ENCODE data around the gene RBM12. TPM values are rescaled to one million over a fixed set of nuclear protein-coding genes. Genes with fewer than 3 reads are reported as not detected.
A peak's percentile ranks its signal among the peaks of the same experiment; 100 is the strongest.

RBM12 gene
- total and polyA plus RNA-seq, 7 experiments from 2014 or later, result 48.9 to 122 (median 113) TPM

GRCh38 chr20:35625584-35626385 lies 38.9 kb downstream of the RBM12 start:
- DNase-seq (no peak), ATAC-seq (no peak)
- no peak overlapping the region for H3K27ac ChIP-seq (ENCODE audit: low read depth, low read length)
- intact Hi-C loops (cut with micrococcal nuclease), result no loop called here
- H3K36me3 ChIP-seq (ENCODE audit: control insufficient read depth in 2 of 3, insufficient read depth in 3 of 3, low read length in 3 of 3), result peaks cover 15 to 51% (median 21%) of the 10 kb centered on the region in 3 experiments
- Mint-ChIP-seq H3K9me3 (no peaks in the 10 kb centered on the region), H3K36me3 (peaks cover 7 to 33% (median 21%) of the 10 kb centered on the region in 5 donors), H3K27ac (peak overlapping the region in 4 of 9 donors; percentile 15 to 80 (median 40)), H3K4me1 (peaks cover 0 to 6% (median 0%) of the 10 kb centered on the region in 7 donors), H3K27me3 (no peaks in the 10 kb centered on the region), H3K4me3 (no peak overlapping the region)
- CTCF ChIA-PET, result interaction anchor here (0.5 kb wide), 1 partner anchor 33 kb away, joined by 3 read pairs; no protein-coding TSS in a partner anchor
- POLR2A ChIA-PET, result interaction anchor here (0.5 kb wide), 1 partner anchor 22 kb away, joined by 3 read pairs; no protein-coding TSS in a partner anchor
- no peaks in the 10 kb centered on the region for H3K4me1 ChIP-seq (ENCODE audit: control insufficient read depth in 2 of 2, insufficient read depth in 2 of 2, low read length in 2 of 2)
- H3K4me3 ChIP-seq (ENCODE audit: low read length), result no peak overlapping the region
- no peaks in the 10 kb centered on the region for H3K27me3 ChIP-seq (ENCODE audit: control insufficient read depth in 2 of 2, insufficient read depth in 2 of 2, low read length in 2 of 2)
- H3K9me3 ChIP-seq (ENCODE audit: control insufficient read depth in 2 of 3, low read length in 3 of 3), result no peaks in the 10 kb centered on the region

DNA sequence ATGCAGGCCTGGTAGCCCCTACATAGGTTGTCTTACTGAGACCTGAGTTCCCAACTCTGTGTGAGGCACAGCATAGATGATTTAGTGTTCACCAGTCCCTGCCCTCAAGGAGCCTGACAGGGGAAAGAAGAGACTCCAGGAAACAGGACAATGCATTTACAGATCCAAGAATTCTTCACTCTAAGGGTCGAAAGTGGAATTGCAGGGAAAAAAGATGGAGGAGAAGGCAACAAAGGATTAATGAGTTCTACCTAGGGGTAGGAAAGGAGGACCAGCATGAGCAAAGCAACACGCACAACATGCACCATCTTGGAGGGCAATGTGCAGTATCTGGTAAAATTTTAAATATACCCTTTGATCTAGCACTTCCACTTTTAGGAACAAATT lies 43.1 kb downstream of the RBM12 start:
- no peak for DNase-seq
- H3K27ac ChIP-seq (ENCODE audit: low read depth, low read length), result no peak overlapping the region
- no peaks in the 10 kb centered on the region for H3K27me3 ChIP-seq (ENCODE audit: control insufficient read depth in 2 of 2, insufficient read depth in 2 of 2, low read length in 2 of 2)
- H3K4me1 ChIP-seq (ENCODE audit: control insufficient read depth in 2 of 2, insufficient read depth in 2 of 2, low read length in 2 of 2), result peaks cover 16 to 21% of the 10 kb centered on the region in 2 donors
- H3K9me3 Mint-ChIP-seq, result no peaks in the 10 kb centered on the region
- peaks cover 0 to 13% (median 4%) of the 10 kb centered on the region in 3 experiments for H3K36me3 ChIP-seq (ENCODE audit: control insufficient read depth in 2 of 3, insufficient read depth in 3 of 3, low read length in 3 of 3)
- peak overlapping the region in 3 of 9 donors; percentile 28 to 83 (median 57) for H3K27ac Mint-ChIP-seq
- H3K36me3 Mint-ChIP-seq, result peaks cover 7 to 13% (median 9%) of the 10 kb centered on the region in 5 donors
- H3K4me1 Mint-ChIP-seq, result peaks cover 18 to 34% (median 23%) of the 10 kb centered on the region in 7 donors
- no peak for ATAC-seq
- CTCF ChIA-PET, result interaction anchor here (1.4 to 1.5 kb wide), 2 partner anchors 9 to 11 kb away, joined by 3 to 5 read pairs; no protein-coding TSS in a partner anchor
- no peak overlapping the region for H3K4me3 ChIP-seq (ENCODE audit: low read length)
- POLR2A ChIA-PET, result interaction anchor here (7.1 kb wide), 1 partner anchor 42 kb away, joined by 72 read pairs; the partner anchor contains the start of genes CPNE1 and RBM12
- intact Hi-C loops (cut with micrococcal nuclease), result no loop called here
- peaks cover 0 to 3% (median 0%) of the 10 kb centered on the region in 5 donors for H3K27me3 Mint-ChIP-seq
- H3K9me3 ChIP-seq (ENCODE audit: control insufficient read depth in 2 of 3, low read length in 3 of 3), result no peaks in the 10 kb centered on the region
- H3K4me3 Mint-ChIP-seq, result no peak overlapping the region

DNA sequence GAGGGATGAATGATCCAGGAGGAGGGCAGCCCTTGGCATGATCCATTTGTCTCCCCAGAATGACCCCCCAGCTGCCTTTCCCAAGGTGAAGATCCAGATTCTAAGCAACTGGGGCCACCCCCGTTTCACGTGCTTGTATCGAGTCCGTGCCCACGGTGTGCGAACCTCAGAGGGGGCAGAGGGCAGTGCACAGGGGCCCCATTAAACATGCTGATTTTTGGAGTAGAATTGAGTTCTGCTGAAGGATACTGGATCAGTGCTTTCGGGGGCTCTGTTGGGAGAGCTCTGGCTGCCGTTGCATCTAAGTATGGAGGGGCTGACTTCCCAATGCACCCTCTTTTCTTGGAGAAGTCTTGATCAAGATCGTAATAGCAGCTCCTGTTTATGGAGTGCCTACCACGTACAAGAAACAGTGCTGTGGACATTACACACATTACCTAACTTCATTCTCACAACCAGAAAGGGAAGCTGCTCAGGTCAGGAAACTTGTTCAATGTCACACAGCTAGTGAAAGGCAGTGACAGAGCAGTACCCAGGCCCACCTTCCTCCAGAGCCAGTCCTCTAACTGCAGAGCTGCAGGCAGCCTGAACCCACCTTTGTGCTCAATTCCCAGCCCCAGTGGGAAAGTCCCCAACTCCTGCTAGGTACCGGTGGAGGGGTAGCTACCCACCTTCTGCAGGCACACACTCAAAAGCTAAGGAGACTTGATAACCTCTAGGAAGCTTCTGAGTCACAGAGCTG lies 43.7 kb downstream of the RBM12 start:
- H3K36me3 ChIP-seq (ENCODE audit: control insufficient read depth in 2 of 3, insufficient read depth in 3 of 3, low read length in 3 of 3), result peaks cover 0 to 8% (median 0%) of the 10 kb centered on the region in 3 experiments
- H3K27ac ChIP-seq (ENCODE audit: low read depth, low read length), result no peak overlapping the region
- H3K27me3 ChIP-seq (ENCODE audit: control insufficient read depth in 2 of 2, insufficient read depth in 2 of 2, low read length in 2 of 2), result no peaks in the 10 kb centered on the region
- ChIA-PET POLR2A (interaction anchor here (2.1 to 7.1 kb wide), 2 partner anchors 12 to 43 kb away, joined by 5 to 72 read pairs; partner anchors contain the start of genes CPNE1 and RBM12), CTCF (interaction anchor here (0.8 to 1.5 kb wide), 3 partner anchors 9 to 50 kb away, joined by 3 to 5 read pairs (median 3); no protein-coding TSS in a partner anchor)
- H3K36me3 Mint-ChIP-seq, result peaks cover 6 to 11% (median 7%) of the 10 kb centered on the region in 5 donors
- no peaks in the 10 kb centered on the region for H3K9me3 ChIP-seq (ENCODE audit: control insufficient read depth in 2 of 3, low read length in 3 of 3)
- no peak overlapping the region for H3K4me3 ChIP-seq (ENCODE audit: low read length)
- no peaks in the 10 kb centered on the region for H3K9me3 Mint-ChIP-seq
- H3K4me3 Mint-ChIP-seq, result peak overlapping the region in 2 of 10 donors; percentile 17 to 63
- peaks cover 16 to 22% of the 10 kb centered on the region in 2 donors for H3K4me1 ChIP-seq (ENCODE audit: control insufficient read depth in 2 of 2, insufficient read depth in 2 of 2, low read length in 2 of 2)
- H3K27me3 Mint-ChIP-seq, result peaks cover 0 to 3% (median 0%) of the 10 kb centered on the region in 5 donors
- no peak for ATAC-seq
- H3K4me1 Mint-ChIP-seq, result peaks cover 17 to 38% (median 27%) of the 10 kb centered on the region in 7 donors
- H3K27ac Mint-ChIP-seq, result peak overlapping the region in 5 of 9 donors; percentile 49 to 78 (median 54)
- intact Hi-C loops (cut with micrococcal nuclease), result no loop called here
- DNase-seq, result no peak

DNA sequence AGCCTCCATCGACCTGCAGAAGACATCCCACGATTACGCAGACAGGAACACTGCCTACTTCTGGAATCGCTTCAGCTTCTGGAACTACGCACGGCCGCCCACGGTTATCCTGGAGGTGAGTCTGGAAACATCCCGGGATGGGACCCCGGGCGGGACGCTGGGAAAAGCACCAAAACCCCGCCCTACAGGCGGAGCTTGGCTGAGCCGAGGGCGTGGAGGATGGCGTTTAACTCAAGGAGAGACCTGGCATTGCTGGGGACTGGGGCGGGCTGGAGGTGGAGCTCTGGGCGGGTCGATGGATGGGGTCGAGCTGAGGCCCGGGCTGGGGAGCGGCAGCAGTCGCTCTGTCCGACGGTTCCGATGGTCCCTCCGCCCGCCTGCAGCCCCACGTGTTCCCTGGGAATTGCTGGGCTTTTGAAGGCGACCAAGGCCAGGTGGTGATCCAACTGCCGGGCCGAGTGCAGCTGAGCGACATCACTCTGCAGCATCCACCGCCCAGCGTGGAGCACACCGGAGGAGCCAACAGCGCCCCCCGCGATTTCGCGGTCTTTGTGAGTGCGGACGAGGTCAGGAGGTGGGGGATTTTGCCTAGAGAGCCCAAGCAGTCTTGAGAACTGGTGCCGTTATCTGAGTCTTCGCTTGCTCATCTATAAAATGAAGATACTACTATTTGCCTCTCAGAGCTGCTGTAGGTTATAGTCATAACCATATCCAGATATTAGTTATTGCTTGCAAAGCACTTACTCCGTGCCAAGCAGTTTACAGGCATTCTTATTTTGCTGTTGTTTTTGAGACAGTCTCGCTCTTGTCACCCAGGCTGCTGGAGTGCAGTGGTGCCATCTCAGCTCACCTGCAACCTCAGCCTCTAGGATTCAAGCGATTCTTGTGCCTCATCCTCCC lies 45.3 kb downstream of the RBM12 start:
- Mint-ChIP-seq H3K27me3 (peaks cover 0 to 3% (median 0%) of the 10 kb centered on the region in 5 donors), H3K27ac (peak overlapping the region; percentile 62 to 90 (median 85)), H3K9me3 (no peaks in the 10 kb centered on the region), H3K4me3 (peak overlapping the region; percentile 87 to 98 (median 91)), H3K4me1 (peaks cover 13 to 45% (median 34%) of the 10 kb centered on the region in 7 donors), H3K36me3 (peaks cover 0 to 4% (median 0%) of the 10 kb centered on the region in 5 donors)
- Histone ChIP-seq H3K36me3 (ENCODE audit: control insufficient read depth in 2 of 3, insufficient read depth in 3 of 3, low read length in 3 of 3) (no peaks in the 10 kb centered on the region), H3K4me1 (ENCODE audit: control insufficient read depth in 2 of 2, insufficient read depth in 2 of 2, low read length in 2 of 2) (peaks cover 16 to 28% of the 10 kb centered on the region in 2 donors), H3K9me3 (ENCODE audit: control insufficient read depth in 2 of 3, low read length in 3 of 3) (no peaks in the 10 kb centered on the region), H3K27ac (ENCODE audit: low read depth, low read length) (peak overlapping the region; percentile 27), H3K4me3 (ENCODE audit: low read length) (peak overlapping the region; percentile 70), H3K27me3 (ENCODE audit: control insufficient read depth in 2 of 2, insufficient read depth in 2 of 2, low read length in 2 of 2) (no peaks in the 10 kb centered on the region)
- ATAC-seq, result peak; percentile 31
- CTCF ChIA-PET, result interaction anchor here (0.6 to 1.8 kb wide), 12 partner anchors 15 to 265 kb away, joined by 3 to 7 read pairs (median 4); partner anchors contain the start of gene ERGIC3
- DNase-seq, result peak; percentile 54 to 84 (median 68)
- intact Hi-C loops (cut with micrococcal nuclease), result loop anchor here (1.0 to 5.0 kb wide), 4 partner anchors 80 to 742 kb away; partner anchors contain the start of genes ACSS2 (in 1 of the 2), NFS1 (in 1 of the 2) and ROMO1 (in 1 of the 2)
- POLR2A ChIA-PET, result interaction anchor here (0.7 to 7.1 kb wide), 15 partner anchors 9 to 166 kb away, joined by 3 to 72 read pairs (median 5); partner anchors contain the start of genes CPNE1, ERGIC3, NFS1 and PHF20

- Mint-ChIP-seq H3K4me3 (peak overlapping the region; percentile 88 to 98 (median 91)), H3K4me1 (peaks cover 16 to 46% (median 35%) of the 10 kb centered on the region in 7 donors), H3K9me3 (no peaks in the 10 kb centered on the region), H3K36me3 (peaks cover 0 to 4% (median 0%) of the 10 kb centered on the region in 5 donors), H3K27me3 (peaks cover 0 to 3% (median 0%) of the 10 kb centered on the region in 5 donors), H3K27ac (peak overlapping the region; percentile 62 to 99 (median 82))
- Histone ChIP-seq H3K4me1 (ENCODE audit: control insufficient read depth in 2 of 2, insufficient read depth in 2 of 2, low read length in 2 of 2) (peaks cover 16 to 28% of the 10 kb centered on the region in 2 donors), H3K27ac (ENCODE audit: low read depth, low read length) (peak overlapping the region; percentile 51), H3K36me3 (ENCODE audit: control insufficient read depth in 2 of 3, insufficient read depth in 3 of 3, low read length in 3 of 3) (no peaks in the 10 kb centered on the region), H3K9me3 (ENCODE audit: control insufficient read depth in 2 of 3, low read length in 3 of 3) (no peaks in the 10 kb centered on the region), H3K4me3 (ENCODE audit: low read length) (peak overlapping the region; percentile 57), H3K27me3 (ENCODE audit: control insufficient read depth in 2 of 2, insufficient read depth in 2 of 2, low read length in 2 of 2) (no peaks in the 10 kb centered on the region)
- ChIA-PET CTCF (interaction anchor here (0.7 to 1.8 kb wide), 10 partner anchors 17 to 266 kb away, joined by 3 to 6 read pairs (median 4); partner anchors contain the start of gene ERGIC3), POLR2A (interaction anchor here (0.5 to 7.1 kb wide), 14 partner anchors 9 to 165 kb away, joined by 3 to 72 read pairs (median 4); partner anchors contain the start of genes CPNE1, ERGIC3, NFS1 and PHF20)
- peak in 4 of 9 donors; percentile 11 to 41 (median 33) for DNase-seq
- no peak for ATAC-seq
- intact Hi-C loops (cut with micrococcal nuclease), result loop anchor here (1.0 to 5.0 kb wide), 4 partner anchors 81 to 741 kb away; partner anchors contain the start of genes ACSS2 (in 1 of the 2), NFS1 (in 1 of the 2) and ROMO1 (in 1 of the 2)
These were observed 46.2 kb downstream of the RBM12 start for GRCh38 chr20:35618263-35619131.

Data from naive thymus-derived CD4-positive, alpha-beta T cell (primary cell).